ENCODE results near the gene EML4. TPM values are rescaled to one million over a fixed set of nuclear protein-coding genes. Genes with fewer than 3 reads are reported as not detected.
A peak's percentile ranks its signal among the peaks of the same experiment; 100 is the strongest.

EML4 gene
- total and polyA plus RNA-seq, 2 of the 13 experiments (the other 11 are each of a cell fraction or from before 2014, with no cell fraction given): 243 to 476 TPM

GRCh38 chr2:42195559-42195958 is 26.4 kb downstream of the EML4 start (continued):
- TF ChIP-seq ZBTB40 (IDR thresholded peaks at IDR 0.05) (peak; percentile 53), ZBTB40 (CRISPR knock-in tag; IDR thresholded peaks at IDR 0.05) (peak; percentile 44; the same call in 1 of the 2 replicates), RFX1 (IDR thresholded peaks at IDR 0.05) (no peak), ZNF382 (CRISPR knock-in tag; IDR thresholded peaks at IDR 0.05; ENCODE audit: borderline replicate concordance) (no peak), ZNF878 (CRISPR knock-in tag; IDR thresholded peaks at IDR 0.05) (peak; percentile 38; the same call in 1 of the 2 replicates), HNF4A (CRISPR knock-in tag; IDR thresholded peaks at IDR 0.05) (peak; percentile 59), FOSL2 (CRISPR knock-in tag; IDR thresholded peaks at IDR 0.05) (peak; percentile 51; the same call in 1 of the 2 replicates), GABPB1 (CRISPR knock-in tag; IDR thresholded peaks at IDR 0.05) (no peak), PHF8 (CRISPR knock-in tag; IDR thresholded peaks at IDR 0.05) (no peak), EP300 (IDR thresholded peaks at IDR 0.05; ENCODE audit: low read depth in 2 of 2, low read length in 2 of 2) (peak in 1 of 2 experiments; percentile 99; a peak in 2 of 4 replicates), EP300 (CRISPR knock-in tag; IDR thresholded peaks at IDR 0.05; ENCODE audit: borderline replicate concordance) (no peak), ETV5 (CRISPR knock-in tag; IDR thresholded peaks at IDR 0.05; ENCODE audit: borderline replicate concordance) (peak; percentile 75; the same call in 1 of the 2 replicates), HNRNPH1 (optimal IDR thresholded peaks at IDR 0.05; ENCODE audit: low read depth, low read length) (no peak), ZNF138 (CRISPR knock-in tag; IDR thresholded peaks at IDR 0.05; ENCODE audit: low read depth) (no peak), ZNF792 (CRISPR knock-in tag; IDR thresholded peaks at IDR 0.05) (no peak), KDM1A (CRISPR knock-in tag; IDR thresholded peaks at IDR 0.05) (no peak), BCL6 (CRISPR knock-in tag; IDR thresholded peaks at IDR 0.05) (peak; percentile 74), GLI4 (CRISPR knock-in tag; IDR thresholded peaks at IDR 0.05; ENCODE audit: borderline replicate concordance) (no peak), SMARCC2 (IDR thresholded peaks at IDR 0.05) (peak; percentile 48; the same call in 1 of the 2 replicates), CENPT (CRISPR knock-in tag; IDR thresholded peaks at IDR 0.05; ENCODE audit: low read depth) (no peak), ZSCAN20 (CRISPR knock-in tag; IDR thresholded peaks at IDR 0.05; ENCODE audit: borderline replicate concordance) (no peak), ZBTB37 (CRISPR knock-in tag; IDR thresholded peaks at IDR 0.05) (no peak), ZNF263 (CRISPR knock-in tag; IDR thresholded peaks at IDR 0.05) (no peak)

All from HepG2 (cell line).